IPS-18c (cell line): ENCODE measurements around the gene ZBTB34.

ENCODE experiments used
- H3K4me3 ChIP-seq: 2 replicates; pipeline ENCODE4 v1.7.0; 2013; ENCODE audit warnings: low read depth, mild to moderate bottlenecking, low read length, moderate library complexity; ENCODE audit not compliant: insufficient read depth
- H3K9me3 ChIP-seq: one replicate; pipeline ENCODE4 v1.6.1; 2013; ENCODE audit warnings: mild to moderate bottlenecking, low read length, moderate library complexity; ENCODE audit not compliant: control insufficient read depth, insufficient read depth

The ZBTB34 gene

GRCh38 chr9:126891676-126892075 is 31.2 kb downstream of the ZBTB34 start:
- no peaks in the 10 kb centered on the region for H3K9me3 ChIP-seq
- no peak overlapping the region for H3K4me3 ChIP-seq

GRCh38 chr9:126893079-126893478 is 32.6 kb downstream of the ZBTB34 start:
- Histone ChIP-seq H3K4me3 (no peak overlapping the region), H3K9me3 (no peaks in the 10 kb centered on the region)

GRCh38 chr9:126894052-126894603 is 33.7 kb downstream of the ZBTB34 start:
- Histone ChIP-seq H3K4me3 (no peak overlapping the region), H3K9me3 (no peaks in the 10 kb centered on the region)

GRCh38 chr9:126902210-126902609 is 41.8 kb downstream of the ZBTB34 start:
- Histone ChIP-seq H3K4me3 (no peak overlapping the region), H3K9me3 (no peaks in the 10 kb centered on the region)

- Histone ChIP-seq H3K9me3 (no peaks in the 10 kb centered on the region), H3K4me3 (no peak overlapping the region)
These were observed 44.1 kb downstream of the ZBTB34 start for GRCh38 chr9:126904586-126904985.

GRCh38 chr9:126906091-126906490 is 45.7 kb downstream of the ZBTB34 start:
- Histone ChIP-seq H3K4me3 (no peak overlapping the region), H3K9me3 (no peaks in the 10 kb centered on the region)

GRCh38 chr9:126907058-126907457 is 46.6 kb downstream of the ZBTB34 start:
- Histone ChIP-seq H3K4me3 (no peak overlapping the region), H3K9me3 (no peaks in the 10 kb centered on the region)

GRCh38 chr9:126914458-126915280 is 54.2 kb downstream of the ZBTB34 start, which contains the start of gene RALGPS1:
RALGPS1 (plus strand) TSS chr9:126914782; CDS start chr9:126962290, 47,508 bp downstream.
- no peaks in the 10 kb centered on the region for H3K9me3 ChIP-seq
- H3K4me3 ChIP-seq: peak within 1 kb of the TSS; percentile 64

- peak overlapping the region; percentile 63 for H3K4me3 ChIP-seq
- H3K9me3 ChIP-seq: no peaks in the 10 kb centered on the region
These were observed 54.9 kb downstream of the ZBTB34 start for GRCh38 chr9:126915281-126915816.

GRCh38 chr9:126915846-126916543 is 55.6 kb downstream of the ZBTB34 start:
- no peaks in the 10 kb centered on the region for H3K9me3 ChIP-seq
- H3K4me3 ChIP-seq: peak overlapping the region; percentile 63

GRCh38 chr9:126916909-126917308 is 56.5 kb downstream of the ZBTB34 start:
- Histone ChIP-seq H3K4me3 (no peak overlapping the region), H3K9me3 (no peaks in the 10 kb centered on the region)

GRCh38 chr9:126919193-126919592 is 58.8 kb downstream of the ZBTB34 start:
- Histone ChIP-seq H3K9me3 (no peaks in the 10 kb centered on the region), H3K4me3 (no peak overlapping the region)

- Histone ChIP-seq H3K9me3 (no peaks in the 10 kb centered on the region), H3K4me3 (no peak overlapping the region)
These were observed 65.4 kb downstream of the ZBTB34 start for GRCh38 chr9:126925876-126926275.

- no peak overlapping the region for H3K4me3 ChIP-seq
- H3K9me3 ChIP-seq: no peaks in the 10 kb centered on the region
These were observed 65.9 kb downstream of the ZBTB34 start for GRCh38 chr9:126926364-126926763.

- H3K4me3 ChIP-seq: no peak overlapping the region
- H3K9me3 ChIP-seq: no peaks in the 10 kb centered on the region
These were observed 67.0 kb downstream of the ZBTB34 start for GRCh38 chr9:126927419-126927818.

GRCh38 chr9:126932871-126933321 is 72.5 kb downstream of the ZBTB34 start:
- Histone ChIP-seq H3K9me3 (no peaks in the 10 kb centered on the region), H3K4me3 (no peak overlapping the region)

GRCh38 chr9:126933334-126933980 is 73.0 kb downstream of the ZBTB34 start:
- Histone ChIP-seq H3K4me3 (no peak overlapping the region), H3K9me3 (no peaks in the 10 kb centered on the region)
